ENCODE data around the gene ATG3.
"Not testable (repeated sequence)": the region's sequence is repeated elsewhere in the genome, so short reads cannot be mapped to it uniquely, and the experiment has no call there.

- TF ChIP-seq CTCF (IDR thresholded peaks at IDR 0.05); SP1 (CRISPR knock-in tag; conservative IDR thresholded peaks at IDR 0.05); USF2 (CRISPR knock-in tag; IDR thresholded peaks at IDR 0.05): not testable (repeated sequence)
These were observed 67.4 kb downstream of the ATG3 start for GRCh38 chr3:112494448-112494767.
